Muscle layer of duodenum (tissue), 2 donors: ENCODE data around the gene SAP30L.

ENCODE experiments used
- H3K27ac ChIP-seq: one replicate; pipeline ENCODE4 v1.7.0; 2013; ENCODE audit warnings: mild to moderate bottlenecking, low read length
- H3K27me3 ChIP-seq: one replicate; pipeline ENCODE4 v1.7.0; 2013; ENCODE audit warnings: low read depth, mild to moderate bottlenecking, control low read depth, low read length
- H3K36me3 ChIP-seq, 2 donors: one replicate each; pipeline ENCODE4 v1.7.0; 2013; ENCODE audit warnings: low read length in 2 of 2, control low read depth in 1 of 2, mild to moderate bottlenecking in 1 of 2; ENCODE audit not compliant: insufficient read depth in 2 of 2, control insufficient read depth in 1 of 2
- H3K4me1 ChIP-seq, 2 donors: one replicate each; pipeline ENCODE4 v1.7.0; 2013; ENCODE audit warnings: low read length in 2 of 2, mild to moderate bottlenecking in 2 of 2, control low read depth in 1 of 2, moderate library complexity in 1 of 2; ENCODE audit not compliant: insufficient read depth in 2 of 2, control insufficient read depth in 1 of 2
- H3K4me3 ChIP-seq, 2 donors: one replicate each; pipeline ENCODE4 v1.7.0; 2013; ENCODE audit warnings: low read length in 2 of 2, low read depth in 1 of 2, mild to moderate bottlenecking in 1 of 2
- H3K9me3 ChIP-seq, 2 donors: one replicate each; pipeline ENCODE4 v1.7.0; 2013; ENCODE audit warnings: low read length in 2 of 2, control low read depth in 1 of 2, mild to moderate bottlenecking in 1 of 2; ENCODE audit not compliant: control insufficient read depth in 1 of 2
- donor health status: healthy.

The SAP30L gene, protein sequence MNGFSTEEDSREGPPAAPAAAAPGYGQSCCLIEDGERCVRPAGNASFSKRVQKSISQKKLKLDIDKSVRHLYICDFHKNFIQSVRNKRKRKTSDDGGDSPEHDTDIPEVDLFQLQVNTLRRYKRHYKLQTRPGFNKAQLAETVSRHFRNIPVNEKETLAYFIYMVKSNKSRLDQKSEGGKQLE

DNA sequence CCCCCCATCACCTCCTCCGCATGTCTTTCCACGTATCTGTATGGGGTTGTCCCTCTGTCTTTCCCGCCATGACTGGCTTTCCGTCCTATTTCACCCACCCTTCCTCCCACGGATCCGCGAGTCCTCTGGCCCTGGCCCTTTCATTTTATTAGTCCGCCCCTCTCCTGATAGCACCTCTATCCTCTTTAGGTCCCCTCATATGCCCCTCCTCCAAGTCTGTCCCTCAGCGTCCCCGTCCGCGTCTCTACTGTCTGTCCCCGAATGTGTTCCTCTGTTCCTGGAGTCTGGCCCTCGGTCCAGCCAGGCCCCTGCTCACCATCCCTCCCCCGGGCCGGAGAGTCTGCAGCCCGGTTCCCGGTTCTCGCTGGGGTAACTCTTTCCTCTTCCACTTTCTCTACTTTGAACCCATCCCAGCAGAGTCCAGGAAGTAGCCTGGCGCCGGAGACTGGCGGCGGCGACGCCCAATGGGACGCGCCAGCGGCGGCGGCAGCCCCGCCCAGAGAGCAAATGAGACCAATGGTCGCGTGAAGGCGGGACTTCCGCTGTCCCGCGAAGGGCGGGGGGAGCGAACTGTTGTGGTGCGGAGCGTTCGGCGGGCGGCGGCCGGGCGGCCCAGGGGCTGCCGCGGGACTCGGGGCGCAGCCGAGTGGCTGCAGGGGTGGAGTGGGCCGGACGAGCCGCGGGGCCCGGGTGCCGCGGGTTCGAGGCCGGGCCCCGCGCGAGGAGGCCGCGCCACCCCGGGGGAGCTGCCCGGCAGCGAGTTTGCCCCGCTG, at the start of gene SAP30L:
Gene SAP30L, plus strand, starts transcription at position 576 of the 773 bp plus-strand sequence. CDS start 608 bp downstream, outside the sequence.
- Histone ChIP-seq H3K4me3 (peak within 1 kb of the TSS; percentile 94 to 96), H3K36me3 (peaks cover 8 to 11% of the 10 kb centered on the region in 2 donors), H3K27ac (peak within 1 kb of the TSS; percentile 87), H3K9me3 (no peaks in the 10 kb centered on the region), H3K27me3 (no peaks in the 10 kb centered on the region), H3K4me1 (peaks cover 5 to 41% of the 10 kb centered on the region in 2 donors)

DNA sequence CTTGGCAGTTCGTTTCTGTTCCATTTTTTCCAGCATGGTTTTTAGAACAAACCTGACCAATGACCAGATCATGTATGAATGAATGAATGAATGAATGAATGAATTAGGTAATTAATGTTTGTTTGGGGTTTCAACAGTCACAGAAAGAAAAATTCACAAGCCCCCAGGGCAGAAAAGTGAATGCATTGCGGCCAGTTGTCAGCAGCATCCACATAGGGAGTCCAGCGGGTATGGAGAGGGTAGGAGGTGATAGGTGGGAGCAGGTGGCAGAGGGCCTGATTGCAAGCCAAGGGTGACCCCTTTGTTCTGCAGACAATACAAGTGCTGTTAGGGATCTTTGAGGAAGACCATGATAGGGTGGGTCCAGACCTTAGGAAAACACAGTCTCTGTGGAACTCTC, 49.7 kb upstream of the SAP30L start:
- no peak overlapping the region for H3K27ac ChIP-seq
- H3K36me3 ChIP-seq, result peaks cover 0 to 21% of the 10 kb centered on the region in 2 donors
- no peaks in the 10 kb centered on the region for H3K4me1 ChIP-seq
- H3K4me3 ChIP-seq, result no peak overlapping the region
- H3K27me3 ChIP-seq, result no peaks in the 10 kb centered on the region
- H3K9me3 ChIP-seq, result no peaks in the 10 kb centered on the region

- no peaks in the 10 kb centered on the region for H3K9me3 ChIP-seq
- no peaks in the 10 kb centered on the region for H3K4me1 ChIP-seq
- no peak overlapping the region for H3K27ac ChIP-seq
- no peak overlapping the region for H3K4me3 ChIP-seq
- no peaks in the 10 kb centered on the region for H3K27me3 ChIP-seq
- peaks cover 0 to 11% of the 10 kb centered on the region in 2 donors for H3K36me3 ChIP-seq
These were observed 48.0 kb upstream of the SAP30L start for GRCh38 chr5:154397652-154398406.

- peaks cover 0 to 3% of the 10 kb centered on the region in 2 donors for H3K4me1 ChIP-seq
- no peaks in the 10 kb centered on the region for H3K27me3 ChIP-seq
- H3K36me3 ChIP-seq, result peaks cover 0 to 3% of the 10 kb centered on the region in 2 donors
- no peak overlapping the region for H3K27ac ChIP-seq
- H3K4me3 ChIP-seq, result no peak overlapping the region
- no peaks in the 10 kb centered on the region for H3K9me3 ChIP-seq
These were observed 45.1 kb upstream of the SAP30L start for GRCh38 chr5:154400678-154401077.

DNA sequence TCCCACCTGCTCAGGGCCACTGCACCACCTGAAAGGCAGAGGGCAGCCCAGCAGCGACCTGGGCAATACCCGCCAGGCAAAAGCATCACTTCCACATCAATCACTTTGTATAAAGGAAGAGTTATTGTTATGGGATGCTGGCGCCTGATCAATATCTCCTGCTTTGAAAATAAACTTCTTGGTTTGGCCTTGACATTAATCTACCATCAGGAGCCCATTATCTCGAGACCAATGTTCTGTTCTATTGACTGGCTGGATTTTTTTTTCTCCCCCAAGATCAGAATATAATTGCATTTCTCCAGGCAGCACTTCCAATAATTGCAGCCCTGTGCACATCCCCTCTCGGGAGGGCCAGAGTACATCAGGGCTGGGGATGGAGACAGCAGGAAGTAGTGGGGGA, 44.4 kb upstream of the SAP30L start:
- H3K36me3 ChIP-seq, result no peaks in the 10 kb centered on the region
- no peak overlapping the region for H3K27ac ChIP-seq
- H3K4me1 ChIP-seq, result peaks cover 0 to 3% of the 10 kb centered on the region in 2 donors
- no peaks in the 10 kb centered on the region for H3K27me3 ChIP-seq
- no peak overlapping the region for H3K4me3 ChIP-seq
- no peaks in the 10 kb centered on the region for H3K9me3 ChIP-seq

DNA sequence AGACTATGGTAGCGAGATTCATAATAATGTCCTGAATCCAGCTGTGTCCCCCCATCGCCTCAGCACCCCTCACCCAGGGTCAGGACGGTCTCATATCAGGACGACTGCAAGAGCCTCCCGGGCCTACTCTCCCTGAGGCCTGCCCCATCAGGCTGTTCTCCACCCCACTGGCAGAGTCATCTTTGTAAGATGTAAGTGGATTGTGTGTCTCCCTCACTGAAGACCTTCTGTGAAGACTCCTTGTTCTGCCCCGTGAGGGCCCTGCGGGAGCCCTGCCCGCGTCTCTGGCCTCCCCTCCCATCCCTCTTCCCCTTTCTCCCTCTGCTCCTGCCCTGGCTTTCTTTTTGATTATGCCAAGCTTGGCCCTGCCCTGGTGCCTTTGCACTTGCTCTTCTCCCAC, 43.9 kb upstream of the SAP30L start:
- Histone ChIP-seq H3K9me3 (no peaks in the 10 kb centered on the region), H3K4me1 (peaks cover 0 to 3% of the 10 kb centered on the region in 2 donors), H3K27me3 (no peaks in the 10 kb centered on the region), H3K27ac (no peak overlapping the region), H3K4me3 (no peak overlapping the region), H3K36me3 (no peaks in the 10 kb centered on the region)

DNA sequence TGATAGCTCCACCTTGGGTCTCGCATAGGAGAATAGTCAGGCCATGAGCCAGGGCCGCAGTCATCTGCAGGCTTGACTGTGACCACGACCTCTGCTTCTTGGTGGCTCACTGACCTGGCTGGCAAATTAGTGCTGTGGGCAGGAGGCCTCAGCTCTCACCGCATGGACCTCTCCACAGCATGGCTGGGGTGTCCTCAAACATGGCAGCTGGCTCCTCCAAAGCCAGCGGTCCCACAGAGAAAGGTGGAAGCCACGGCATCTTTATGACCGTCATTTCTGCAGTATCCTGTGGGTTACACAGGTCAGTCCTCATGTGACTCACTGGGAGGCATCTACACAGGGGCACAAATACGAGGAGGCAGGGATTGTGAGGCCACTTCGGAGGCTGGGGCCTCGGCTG, 43.2 kb upstream of the SAP30L start:
- H3K27me3 ChIP-seq, result no peaks in the 10 kb centered on the region
- no peak overlapping the region for H3K4me3 ChIP-seq
- H3K9me3 ChIP-seq, result no peaks in the 10 kb centered on the region
- peaks cover 0 to 3% of the 10 kb centered on the region in 2 donors for H3K4me1 ChIP-seq
- no peaks in the 10 kb centered on the region for H3K36me3 ChIP-seq
- no peak overlapping the region for H3K27ac ChIP-seq

GRCh38 chr5:154403234-154403633, 42.6 kb upstream of the SAP30L start:
- no peaks in the 10 kb centered on the region for H3K36me3 ChIP-seq
- H3K4me1 ChIP-seq, result peaks cover 0 to 3% of the 10 kb centered on the region in 2 donors
- no peak overlapping the region for H3K4me3 ChIP-seq
- H3K27ac ChIP-seq, result no peak overlapping the region
- no peaks in the 10 kb centered on the region for H3K9me3 ChIP-seq
- no peaks in the 10 kb centered on the region for H3K27me3 ChIP-seq

GRCh38 chr5:154403776-154404387, 41.9 kb upstream of the SAP30L start:
- H3K9me3 ChIP-seq, result no peaks in the 10 kb centered on the region
- no peak overlapping the region for H3K4me3 ChIP-seq
- no peak overlapping the region for H3K27ac ChIP-seq
- peaks cover 0 to 3% of the 10 kb centered on the region in 2 donors for H3K4me1 ChIP-seq
- no peaks in the 10 kb centered on the region for H3K27me3 ChIP-seq
- H3K36me3 ChIP-seq, result no peaks in the 10 kb centered on the region

DNA sequence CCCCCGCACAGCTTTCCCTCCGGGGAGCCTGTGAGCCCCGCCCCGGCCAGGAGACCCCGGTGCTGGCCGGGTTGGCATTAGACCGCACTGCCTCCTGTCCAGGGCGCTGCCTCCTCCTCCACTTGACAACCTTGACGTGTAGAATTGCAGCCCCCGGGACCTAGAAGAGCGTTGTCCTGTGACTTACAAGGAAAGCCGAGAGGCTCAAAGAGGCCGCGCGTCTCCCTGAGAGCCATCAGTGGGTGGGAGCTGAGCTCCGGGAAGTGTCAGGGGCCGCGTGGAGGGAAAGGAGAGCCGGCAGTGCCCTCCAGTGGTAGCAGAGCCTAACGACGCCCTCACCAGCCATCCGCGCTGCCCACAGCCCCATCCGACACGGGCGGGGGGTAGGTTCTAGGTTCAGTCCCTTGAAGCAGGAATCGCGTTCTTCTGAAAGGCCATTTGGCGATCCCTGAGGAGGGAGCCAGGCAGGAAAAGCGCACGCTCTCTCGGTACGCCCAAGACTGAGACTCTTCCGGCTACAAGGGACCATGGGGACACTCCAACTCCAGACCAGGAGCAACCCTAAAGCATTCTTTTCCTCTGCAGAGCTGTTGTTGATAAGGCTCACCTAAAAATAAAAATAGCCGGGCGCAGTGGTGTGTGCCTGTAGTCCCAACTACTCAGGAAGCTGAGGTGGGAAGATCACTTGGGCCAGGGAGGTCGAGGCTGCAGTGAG, 40.6 kb upstream of the SAP30L start:
- Histone ChIP-seq H3K27me3 (no peaks in the 10 kb centered on the region), H3K27ac (no peak overlapping the region), H3K4me3 (peak overlapping the region; percentile 32 to 53), H3K36me3 (peaks cover 3 to 8% of the 10 kb centered on the region in 2 donors), H3K4me1 (peaks cover 0 to 3% of the 10 kb centered on the region in 2 donors), H3K9me3 (no peaks in the 10 kb centered on the region)
